Measurements from ENCODE around the gene CCDC116. TPM values are rescaled to one million over a fixed set of nuclear protein-coding genes. Genes with fewer than 3 reads are reported as not detected.

CCDC116 gene
- total RNA-seq, 1 donor from 2014 or later: not detected

- H3K27me3 ChIP-seq: no peaks in the 10 kb centered on the region
- no peaks in the 10 kb centered on the region for H3K4me1 ChIP-seq
- H3K36me3 Mint-ChIP-seq: peaks cover 14% of the 10 kb centered on the region
- no peak overlapping the region for H3K27ac Mint-ChIP-seq
- no peaks in the 10 kb centered on the region for H3K36me3 ChIP-seq
- peaks cover 9% of the 10 kb centered on the region for H3K79me2 ChIP-seq (ENCODE audit: low read depth)
- no peaks in the 10 kb centered on the region for H3K27me3 Mint-ChIP-seq (ENCODE audit: insufficient read depth, low read depth)
- H2AFZ ChIP-seq (replicated peaks): no peak overlapping the region
- H3K4me1 Mint-ChIP-seq: peaks cover 3% of the 10 kb centered on the region
- H3K4me3 ChIP-seq: no peak overlapping the region
- no peaks in the 10 kb centered on the region for H3F3A ChIP-seq (ENCODE audit: low read depth)
- no peak overlapping the region for H3K4me3 Mint-ChIP-seq
- H4K20me1 ChIP-seq (ENCODE audit: low read depth): no peaks in the 10 kb centered on the region
- TF ChIP-seq CTCF (IDR thresholded peaks at IDR 0.05) (no peak), EZH2 (IDR thresholded peaks at IDR 0.05) (no peak), EZH2phosphoT487 (IDR thresholded peaks at IDR 0.05) (no peak)
- DNase-seq (ENCODE audit: low spot score): no peak
- H3K9ac ChIP-seq: no peak overlapping the region
- H3K27ac ChIP-seq: no peak overlapping the region
- H3K9me3 Mint-ChIP-seq: no peaks in the 10 kb centered on the region
- H3K9me3 ChIP-seq (ENCODE audit: low read depth): no peaks in the 10 kb centered on the region
- no peak overlapping the region for H3K4me2 ChIP-seq
Observed at GRCh38 chr22:21672107-21672629, 39.6 kb downstream of the CCDC116 start.

- Histone ChIP-seq H3K27ac (no peak overlapping the region), H3K4me3 (no peak overlapping the region), H3K9me3 (ENCODE audit: low read depth) (no peaks in the 10 kb centered on the region), H4K20me1 (ENCODE audit: low read depth) (no peaks in the 10 kb centered on the region), H3F3A (ENCODE audit: low read depth) (no peaks in the 10 kb centered on the region), H3K4me1 (no peaks in the 10 kb centered on the region), H3K27me3 (no peaks in the 10 kb centered on the region), H3K9ac (no peak overlapping the region), H3K79me2 (ENCODE audit: low read depth) (no peaks in the 10 kb centered on the region), H3K4me2 (no peak overlapping the region), H2AFZ (replicated peaks) (no peak overlapping the region), H3K36me3 (no peaks in the 10 kb centered on the region)
- Mint-ChIP-seq H3K27ac (no peak overlapping the region), H3K27me3 (ENCODE audit: insufficient read depth, low read depth) (no peaks in the 10 kb centered on the region), H3K4me3 (no peak overlapping the region), H3K9me3 (no peaks in the 10 kb centered on the region), H3K4me1 (no peaks in the 10 kb centered on the region), H3K36me3 (peaks cover 18% of the 10 kb centered on the region)
- no peak for DNase-seq (ENCODE audit: low spot score)
- TF ChIP-seq CTCF (IDR thresholded peaks at IDR 0.05): no peak
- no peak for TF ChIP-seq EZH2 (IDR thresholded peaks at IDR 0.05)
- no peak for TF ChIP-seq EZH2phosphoT487 (IDR thresholded peaks at IDR 0.05)
Observed at GRCh38 chr22:21673534-21674321, 41.2 kb downstream of the CCDC116 start.

- no peaks in the 10 kb centered on the region for H3K4me1 ChIP-seq
- Mint-ChIP-seq H3K9me3 (no peaks in the 10 kb centered on the region), H3K27ac (no peak overlapping the region), H3K4me1 (no peaks in the 10 kb centered on the region), H3K27me3 (ENCODE audit: insufficient read depth, low read depth) (no peaks in the 10 kb centered on the region), H3K36me3 (peaks cover 18% of the 10 kb centered on the region), H3K4me3 (no peak overlapping the region)
- no peak overlapping the region for H3K27ac ChIP-seq
- no peaks in the 10 kb centered on the region for H3K9me3 ChIP-seq (ENCODE audit: low read depth)
- DNase-seq (ENCODE audit: low spot score): no peak
- TF ChIP-seq CTCF (IDR thresholded peaks at IDR 0.05): no peak
- no peak for TF ChIP-seq EZH2phosphoT487 (IDR thresholded peaks at IDR 0.05)
- no peak for TF ChIP-seq EZH2 (IDR thresholded peaks at IDR 0.05)
- H3K79me2 ChIP-seq (ENCODE audit: low read depth): no peaks in the 10 kb centered on the region
- no peaks in the 10 kb centered on the region for H4K20me1 ChIP-seq (ENCODE audit: low read depth)
- no peaks in the 10 kb centered on the region for H3F3A ChIP-seq (ENCODE audit: low read depth)
- no peak overlapping the region for H3K4me2 ChIP-seq
- no peaks in the 10 kb centered on the region for H3K36me3 ChIP-seq
- no peaks in the 10 kb centered on the region for H3K27me3 ChIP-seq
- no peak overlapping the region for H3K9ac ChIP-seq
- no peak overlapping the region for H2AFZ ChIP-seq (replicated peaks)
- H3K4me3 ChIP-seq: no peak overlapping the region
Observed at GRCh38 chr22:21674638-21675245, 42.2 kb downstream of the CCDC116 start.
